ENCODE data around the gene CCDC187. TPM values are rescaled to one million over a fixed set of nuclear protein-coding genes. Genes with fewer than 3 reads are reported as not detected.

The CCDC187 gene
- total RNA-seq, 1 experiment from 2014 or later: not detected

- Histone ChIP-seq H3K9me3 (ENCODE audit: low read depth, low read length, poor library complexity, severe bottlenecking) (no peaks in the 10 kb centered on the region), H3K4me1 (ENCODE audit: insufficient read depth, low read length, poor library complexity, severe bottlenecking) (peaks cover 12% of the 10 kb centered on the region), H3K36me3 (ENCODE audit: insufficient read depth, low read length, poor library complexity, severe bottlenecking) (peaks cover 8% of the 10 kb centered on the region), H3K27me3 (replicated peaks; ENCODE audit: insufficient read depth, low read depth, low read length, poor library complexity) (no peaks in the 10 kb centered on the region), H3K4me3 (ENCODE audit: low read depth, low read length, poor library complexity, severe bottlenecking) (no peak overlapping the region), H3K27ac (ENCODE audit: low read depth, low read length, poor library complexity, severe bottlenecking) (no peak overlapping the region)
- intact Hi-C loops (cut with micrococcal nuclease; ENCODE audit: unreplicated experiment): no loop called here
- TF ChIP-seq CTCF (conservative IDR thresholded peaks at IDR 0.05; ENCODE audit: low read depth, low read length) (no peak), EZH2 (IDR thresholded peaks at IDR 0.05; ENCODE audit: borderline replicate concordance, low read depth, low read length, poor library complexity, severe bottlenecking) (no peak)
- no TSS peak for BruUV-seq (replicated peaks)
- ChIA-PET POLR2A (ENCODE audit: low non-redundant PET) (no interaction called here), CTCF (no interaction called here)
- DNase-seq (ENCODE audit: low spot score): no peak
Observed at GRCh38 chr9:136241542-136241941, 62.4 kb downstream of the CCDC187 start.

GRCh38 chr9:136240941-136241340, 63.0 kb downstream of the CCDC187 start:
- no peak for TF ChIP-seq EZH2 (IDR thresholded peaks at IDR 0.05; ENCODE audit: borderline replicate concordance, low read depth, low read length, poor library complexity, severe bottlenecking)
- no peak for TF ChIP-seq CTCF (conservative IDR thresholded peaks at IDR 0.05; ENCODE audit: low read depth, low read length)
- CTCF ChIA-PET: no interaction called here

GRCh38 chr9:136239983-136240330, 63.9 kb downstream of the CCDC187 start:
- peaks cover 12% of the 10 kb centered on the region for H3K4me1 ChIP-seq (ENCODE audit: insufficient read depth, low read length, poor library complexity, severe bottlenecking)
- DNase-seq (ENCODE audit: low spot score): no peak
- H3K27ac ChIP-seq (ENCODE audit: low read depth, low read length, poor library complexity, severe bottlenecking): no peak overlapping the region
- H3K9me3 ChIP-seq (ENCODE audit: low read depth, low read length, poor library complexity, severe bottlenecking): no peaks in the 10 kb centered on the region
- BruUV-seq (replicated peaks): no TSS peak
- H3K27me3 ChIP-seq (replicated peaks; ENCODE audit: insufficient read depth, low read depth, low read length, poor library complexity): no peaks in the 10 kb centered on the region
- ChIA-PET POLR2A (ENCODE audit: low non-redundant PET) (no interaction called here), CTCF (no interaction called here)
- intact Hi-C loops (cut with micrococcal nuclease; ENCODE audit: unreplicated experiment): no loop called here
- TF ChIP-seq EZH2 (IDR thresholded peaks at IDR 0.05; ENCODE audit: borderline replicate concordance, low read depth, low read length, poor library complexity, severe bottlenecking) (no peak), CTCF (conservative IDR thresholded peaks at IDR 0.05; ENCODE audit: low read depth, low read length) (no peak)
- H3K4me3 ChIP-seq (ENCODE audit: low read depth, low read length, poor library complexity, severe bottlenecking): no peak overlapping the region
- H3K36me3 ChIP-seq (ENCODE audit: insufficient read depth, low read length, poor library complexity, severe bottlenecking): peaks cover 20% of the 10 kb centered on the region

More at GRCh38 chr9:136240941-136241340, 63.0 kb downstream of the CCDC187 start:
- no peaks in the 10 kb centered on the region for H3K27me3 ChIP-seq (replicated peaks; ENCODE audit: insufficient read depth, low read depth, low read length, poor library complexity)
- peaks cover 14% of the 10 kb centered on the region for H3K36me3 ChIP-seq (ENCODE audit: insufficient read depth, low read length, poor library complexity, severe bottlenecking)
- H3K4me1 ChIP-seq (ENCODE audit: insufficient read depth, low read length, poor library complexity, severe bottlenecking): peaks cover 12% of the 10 kb centered on the region
- no peak overlapping the region for H3K4me3 ChIP-seq (ENCODE audit: low read depth, low read length, poor library complexity, severe bottlenecking)
- no peak overlapping the region for H3K27ac ChIP-seq (ENCODE audit: low read depth, low read length, poor library complexity, severe bottlenecking)
- intact Hi-C loops (cut with micrococcal nuclease; ENCODE audit: unreplicated experiment): no loop called here
- no peak for DNase-seq (ENCODE audit: low spot score)
- POLR2A ChIA-PET (ENCODE audit: low non-redundant PET): no interaction called here
- H3K9me3 ChIP-seq (ENCODE audit: low read depth, low read length, poor library complexity, severe bottlenecking): no peaks in the 10 kb centered on the region
- no TSS peak for BruUV-seq (replicated peaks)
